Neural cell (in vitro differentiated cells): ENCODE results near the gene TBX18.

Source experiments
- EP300 ChIP-seq: fragments of 450-650 bp; conservative IDR thresholded peaks from 2 replicates; pipeline ENCODE4 v1.6.1; 2014; ENCODE audit warnings: antibody characterized with exemption, mild to moderate bottlenecking, moderate library complexity; ENCODE audit not compliant: poor library complexity, severe bottlenecking
- EZH2 ChIP-seq: fragments of 200-600, 300-800 bp; shearing (Covaris generic), sonication (generic); IDR thresholded peaks from 2 replicates; pipeline ENCODE4 v1.6.1; 2014; ENCODE audit warnings: antibody characterized with exemption, low read length, borderline replicate concordance, mild to moderate bottlenecking; ENCODE audit not compliant: insufficient read depth, poor library complexity, severe bottlenecking
- MXI1 ChIP-seq: fragments of 450-650 bp; conservative IDR thresholded peaks from 2 replicates; pipeline ENCODE4 v1.6.1; 2014; ENCODE audit warnings: antibody characterized with exemption, mild to moderate bottlenecking; ENCODE audit not compliant: poor library complexity, severe bottlenecking
- SMC3 ChIP-seq: fragments of 450-650 bp; conservative IDR thresholded peaks from 2 replicates; pipeline ENCODE4 v1.6.1; 2014; ENCODE audit warnings: antibody characterized with exemption, mild to moderate bottlenecking, moderate library complexity; ENCODE audit not compliant: poor library complexity
- TAF1 ChIP-seq: IDR thresholded peaks from 2 replicates; pipeline ENCODE4 v1.6.1; 2012; ENCODE audit warnings: low read depth
- TF ChIP-seq, protein P1 (sequence below): fragments of 450-650 bp; IDR thresholded peaks from 2 replicates; pipeline ENCODE4 v1.5.1; 2014; ENCODE audit warnings: antibody characterized with exemption, mild to moderate bottlenecking, moderate library complexity; ENCODE audit not compliant: poor library complexity, severe bottlenecking
- TF ChIP-seq, protein P2 (sequence below): IDR thresholded peaks from 2 replicates; pipeline ENCODE4 v1.6.1; 2012; ENCODE audit warnings: borderline replicate concordance

DNA sequence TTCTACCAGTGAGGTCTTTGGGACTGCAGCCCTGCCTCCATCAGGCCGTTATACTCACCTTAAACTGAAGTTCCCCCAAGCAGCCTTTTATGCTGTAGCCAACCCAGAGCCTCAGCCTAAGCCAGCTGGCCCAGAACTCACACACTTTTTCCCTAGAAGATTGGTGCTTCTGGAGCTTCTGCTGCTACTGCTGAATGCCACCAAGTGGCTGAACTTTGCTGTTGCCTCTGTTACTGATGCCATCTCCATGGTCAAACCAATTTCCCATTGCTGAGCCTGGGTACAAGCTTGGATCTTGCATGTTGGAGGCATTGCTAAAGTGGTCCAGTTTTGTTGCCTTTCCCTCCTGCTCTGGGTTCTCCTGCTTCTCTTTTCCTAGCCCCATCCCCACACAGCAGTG, 15.0 kb upstream of the TBX18 start:
- TF ChIP-seq MXI1: no peak
- TF ChIP-seq, protein P1, sequence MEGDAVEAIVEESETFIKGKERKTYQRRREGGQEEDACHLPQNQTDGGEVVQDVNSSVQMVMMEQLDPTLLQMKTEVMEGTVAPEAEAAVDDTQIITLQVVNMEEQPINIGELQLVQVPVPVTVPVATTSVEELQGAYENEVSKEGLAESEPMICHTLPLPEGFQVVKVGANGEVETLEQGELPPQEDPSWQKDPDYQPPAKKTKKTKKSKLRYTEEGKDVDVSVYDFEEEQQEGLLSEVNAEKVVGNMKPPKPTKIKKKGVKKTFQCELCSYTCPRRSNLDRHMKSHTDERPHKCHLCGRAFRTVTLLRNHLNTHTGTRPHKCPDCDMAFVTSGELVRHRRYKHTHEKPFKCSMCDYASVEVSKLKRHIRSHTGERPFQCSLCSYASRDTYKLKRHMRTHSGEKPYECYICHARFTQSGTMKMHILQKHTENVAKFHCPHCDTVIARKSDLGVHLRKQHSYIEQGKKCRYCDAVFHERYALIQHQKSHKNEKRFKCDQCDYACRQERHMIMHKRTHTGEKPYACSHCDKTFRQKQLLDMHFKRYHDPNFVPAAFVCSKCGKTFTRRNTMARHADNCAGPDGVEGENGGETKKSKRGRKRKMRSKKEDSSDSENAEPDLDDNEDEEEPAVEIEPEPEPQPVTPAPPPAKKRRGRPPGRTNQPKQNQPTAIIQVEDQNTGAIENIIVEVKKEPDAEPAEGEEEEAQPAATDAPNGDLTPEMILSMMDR: no peak
- no peak for TF ChIP-seq EZH2
- TF ChIP-seq, protein P2, sequence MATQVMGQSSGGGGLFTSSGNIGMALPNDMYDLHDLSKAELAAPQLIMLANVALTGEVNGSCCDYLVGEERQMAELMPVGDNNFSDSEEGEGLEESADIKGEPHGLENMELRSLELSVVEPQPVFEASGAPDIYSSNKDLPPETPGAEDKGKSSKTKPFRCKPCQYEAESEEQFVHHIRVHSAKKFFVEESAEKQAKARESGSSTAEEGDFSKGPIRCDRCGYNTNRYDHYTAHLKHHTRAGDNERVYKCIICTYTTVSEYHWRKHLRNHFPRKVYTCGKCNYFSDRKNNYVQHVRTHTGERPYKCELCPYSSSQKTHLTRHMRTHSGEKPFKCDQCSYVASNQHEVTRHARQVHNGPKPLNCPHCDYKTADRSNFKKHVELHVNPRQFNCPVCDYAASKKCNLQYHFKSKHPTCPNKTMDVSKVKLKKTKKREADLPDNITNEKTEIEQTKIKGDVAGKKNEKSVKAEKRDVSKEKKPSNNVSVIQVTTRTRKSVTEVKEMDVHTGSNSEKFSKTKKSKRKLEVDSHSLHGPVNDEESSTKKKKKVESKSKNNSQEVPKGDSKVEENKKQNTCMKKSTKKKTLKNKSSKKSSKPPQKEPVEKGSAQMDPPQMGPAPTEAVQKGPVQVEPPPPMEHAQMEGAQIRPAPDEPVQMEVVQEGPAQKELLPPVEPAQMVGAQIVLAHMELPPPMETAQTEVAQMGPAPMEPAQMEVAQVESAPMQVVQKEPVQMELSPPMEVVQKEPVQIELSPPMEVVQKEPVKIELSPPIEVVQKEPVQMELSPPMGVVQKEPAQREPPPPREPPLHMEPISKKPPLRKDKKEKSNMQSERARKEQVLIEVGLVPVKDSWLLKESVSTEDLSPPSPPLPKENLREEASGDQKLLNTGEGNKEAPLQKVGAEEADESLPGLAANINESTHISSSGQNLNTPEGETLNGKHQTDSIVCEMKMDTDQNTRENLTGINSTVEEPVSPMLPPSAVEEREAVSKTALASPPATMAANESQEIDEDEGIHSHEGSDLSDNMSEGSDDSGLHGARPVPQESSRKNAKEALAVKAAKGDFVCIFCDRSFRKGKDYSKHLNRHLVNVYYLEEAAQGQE: no peak
- TF ChIP-seq TAF1: no peak
- TF ChIP-seq SMC3: no peak
- no peak for TF ChIP-seq EP300
